Loucy (cell line): ENCODE data around the gene SNCA.

ENCODE experiments used
- H2AFZ ChIP-seq: fragments of 200-600 bp; sonication (generic); 2 replicates; pipeline ENCODE4 v1.6.0; 2016; ENCODE audit warnings: antibody characterized with exemption, mild to moderate bottlenecking, low read length, moderate library complexity
- H3F3A ChIP-seq: fragments of 200-600 bp; 2 replicates; pipeline ENCODE4 v1.6.0; 2016; ENCODE audit warnings: antibody characterized with exemption, low read depth, mild to moderate bottlenecking
- H3K27me3 ChIP-seq: fragments of 200-600 bp; sonication (generic); 2 replicates; pipeline ENCODE4 v1.6.1; 2014; ENCODE audit warnings: low read length, mild to moderate bottlenecking; ENCODE audit not compliant: insufficient read depth, poor library complexity, severe bottlenecking
- H3K36me3 ChIP-seq: fragments of 200-600 bp; sonication (generic); 2 replicates; pipeline ENCODE4 v1.6.1; 2016; ENCODE audit warnings: low read length; ENCODE audit not compliant: insufficient read depth
- H3K4me1 ChIP-seq: fragments of 200-600 bp; sonication (generic); 2 replicates; pipeline ENCODE4 v1.5.1; 2014; ENCODE audit warnings: low read length, mild to moderate bottlenecking; ENCODE audit not compliant: insufficient read depth, poor library complexity, severe bottlenecking
- H3K4me2 ChIP-seq: fragments of 200-600 bp; sonication (generic); 2 replicates; pipeline ENCODE4 v1.6.0; 2014; ENCODE audit warnings: antibody characterized with exemption, low read length, low read depth, mild to moderate bottlenecking; ENCODE audit not compliant: poor library complexity, severe bottlenecking
- H3K4me3 ChIP-seq: fragments of 200-600 bp; sonication (generic); 2 replicates; pipeline ENCODE4 v1.5.1; 2014; ENCODE audit warnings: low read length, mild to moderate bottlenecking, mixed read lengths; ENCODE audit not compliant: poor library complexity, severe bottlenecking
- H3K79me2 ChIP-seq: fragments of 200-600 bp; sonication (generic); 2 replicates; pipeline ENCODE4 v1.6.1; 2014; ENCODE audit warnings: low read length; ENCODE audit not compliant: insufficient read depth
- H3K9ac ChIP-seq: fragments of 200-600 bp; sonication (generic); 2 replicates; pipeline ENCODE4 v1.6.0; 2014; ENCODE audit warnings: mild to moderate bottlenecking, low read depth, low read length, moderate library complexity; ENCODE audit not compliant: poor library complexity, severe bottlenecking
- H3K9me2 ChIP-seq: fragments of 200-600 bp; sonication (generic); replicated peaks from 2 replicates; pipeline ENCODE4 v1.6.1; 2016; ENCODE audit warnings: low read depth, low read length, mixed read lengths
- H3K9me3 ChIP-seq: fragments of 200-600 bp; sonication (generic); 2 replicates; pipeline ENCODE4 v1.6.1; 2014; ENCODE audit warnings: mild to moderate bottlenecking, antibody characterized with exemption, low read length, low read depth; ENCODE audit not compliant: insufficient read depth
- H4K20me1 ChIP-seq: fragments of 200-600 bp; sonication (generic); 2 replicates; pipeline ENCODE4 v1.6.0; 2014; ENCODE audit warnings: antibody characterized with exemption, low read length, mild to moderate bottlenecking; ENCODE audit not compliant: insufficient read depth, poor library complexity, severe bottlenecking
- CTCF ChIP-seq: fragments of 200-600 bp; sonication (generic); conservative IDR thresholded peaks from 2 replicates; pipeline ENCODE4 v1.5.1; 2014; ENCODE audit warnings: mild to moderate bottlenecking, antibody characterized with exemption, low read length
- EZH2phosphoT487 ChIP-seq: fragments of 200-600 bp; IDR thresholded peaks from 2 replicates; pipeline ENCODE4 v1.6.1; 2018; ENCODE audit warnings: antibody characterized with exemption, mild to moderate bottlenecking, moderate library complexity, borderline replicate concordance

The SNCA gene

GRCh38 chr4:89868276-89868675 lies 31.3 kb upstream of the SNCA start:
- Histone ChIP-seq H3K9me2 (no peaks in the 10 kb centered on the region), H3K4me3 (no peak overlapping the region), H2AFZ (no peak overlapping the region), H3K4me1 (peaks cover 13% of the 10 kb centered on the region), H3K79me2 (no peaks in the 10 kb centered on the region), H3K27me3 (no peaks in the 10 kb centered on the region), H3K36me3 (no peaks in the 10 kb centered on the region), H4K20me1 (no peaks in the 10 kb centered on the region), H3K9ac (no peak overlapping the region), H3F3A (no peaks in the 10 kb centered on the region), H3K9me3 (no peaks in the 10 kb centered on the region), H3K4me2 (no peak overlapping the region)
- TF ChIP-seq EZH2phosphoT487 (no peak), CTCF (no peak)

GRCh38 chr4:89863533-89863932 lies 26.6 kb upstream of the SNCA start:
- Histone ChIP-seq H2AFZ (0 out of 2 replicates have a peak overlapping the region, but pooled peaks have one; percentile 16), H3K9me3 (no peaks in the 10 kb centered on the region), H3K9ac (no peak overlapping the region), H3K27me3 (no peaks in the 10 kb centered on the region), H3F3A (no peaks in the 10 kb centered on the region), H3K36me3 (no peaks in the 10 kb centered on the region), H3K9me2 (no peaks in the 10 kb centered on the region), H3K4me2 (peak overlapping the region; percentile 52), H3K4me1 (peaks cover 23% of the 10 kb centered on the region), H3K79me2 (no peaks in the 10 kb centered on the region), H4K20me1 (no peaks in the 10 kb centered on the region), H3K4me3 (peak overlapping the region; percentile 9)
- TF ChIP-seq CTCF (no peak), EZH2phosphoT487 (no peak)

GRCh38 chr4:89860971-89861370 lies 24.0 kb upstream of the SNCA start:
- H3K9me2 ChIP-seq: no peaks in the 10 kb centered on the region
- H3F3A ChIP-seq: no peaks in the 10 kb centered on the region
- no peak overlapping the region for H3K9ac ChIP-seq
- no peak for TF ChIP-seq CTCF
- no peak for TF ChIP-seq EZH2phosphoT487
- peaks cover 23% of the 10 kb centered on the region for H3K4me1 ChIP-seq
- no peaks in the 10 kb centered on the region for H3K79me2 ChIP-seq
- no peak overlapping the region for H3K4me3 ChIP-seq
- peak overlapping the region; percentile 25; the same call in 1 of the 2 replicates for H2AFZ ChIP-seq
- no peaks in the 10 kb centered on the region; the same call in 1 of the 2 replicates for H3K9me3 ChIP-seq
- H3K4me2 ChIP-seq: no peak overlapping the region
- no peaks in the 10 kb centered on the region for H3K27me3 ChIP-seq
- H4K20me1 ChIP-seq: no peaks in the 10 kb centered on the region
- no peaks in the 10 kb centered on the region for H3K36me3 ChIP-seq
